HFF-Myc (cell line): ENCODE results near the gene PET100.

Experiments
- DNase-seq: peaks from one replicate; pipeline ENCODE4 v3.0.0-alpha.2; 2011; ENCODE audit warnings: low read depth; ENCODE audit errors: extremely low read depth
- H3K4me3 ChIP-seq: replicated peaks from 2 replicates; pipeline ENCODE4 v1.5.1; 2011; ENCODE audit warnings: low read depth, mild to moderate bottlenecking, control low read depth, low read length
- CTCF ChIP-seq: IDR thresholded peaks from 2 replicates; pipeline ENCODE4 v1.5.1; 2012; ENCODE audit warnings: mild to moderate bottlenecking, low read depth, low read length, control low read depth; ENCODE audit errors: missing control alignments

Gene PET100

GRCh38 chr19:7605490-7606222, 23.9 kb upstream of the PET100 start:
- DNase-seq, result no peak
- no peak for TF ChIP-seq CTCF
- H3K4me3 ChIP-seq, result no peak overlapping the region

GRCh38 chr19:7606289-7606688, 23.3 kb upstream of the PET100 start:
- no peak for DNase-seq
- TF ChIP-seq CTCF, result no peak
- H3K4me3 ChIP-seq, result no peak overlapping the region

GRCh38 chr19:7607212-7607873, 22.2 kb upstream of the PET100 start:
- no peak for TF ChIP-seq CTCF
- H3K4me3 ChIP-seq, result no peak overlapping the region
- DNase-seq, result no peak

- TF ChIP-seq CTCF, result no peak
- no peak for DNase-seq
- H3K4me3 ChIP-seq, result no peak overlapping the region
Observed at GRCh38 chr19:7607874-7608560, 21.6 kb upstream of the PET100 start.

GRCh38 chr19:7610491-7611240, 18.9 kb upstream of the PET100 start:
- no peak for TF ChIP-seq CTCF
- no peak overlapping the region for H3K4me3 ChIP-seq
- DNase-seq, result no peak

- H3K4me3 ChIP-seq, result no peak overlapping the region
- TF ChIP-seq CTCF, result no peak
- no peak for DNase-seq
Observed at GRCh38 chr19:7611541-7612279, 17.9 kb upstream of the PET100 start.
